ENCODE measurements around the gene AGK.

GRCh38 chr7:141649865-141650634 lies 98.8 kb downstream of the AGK start:
- TF ChIP-seq POLR2AphosphoS5 (IDR thresholded peaks at IDR 0.05), result no peak
- peak; percentile 47 to 66 (median 53) for TF ChIP-seq CTCF (IDR thresholded peaks at IDR 0.05)
- no peak for TF ChIP-seq POLR2A (IDR thresholded peaks at IDR 0.05)
- TF ChIP-seq EP300 (IDR thresholded peaks at IDR 0.05), result no peak
